Measurements from ENCODE around the gene AGRN. TPM values are rescaled to one million over a fixed set of nuclear protein-coding genes. Genes with fewer than 3 reads are reported as not detected.

Gene AGRN
- polyA plus RNA-seq, 3 donors, result 0.06 to 4.7 (median 0.43) TPM

DNA sequence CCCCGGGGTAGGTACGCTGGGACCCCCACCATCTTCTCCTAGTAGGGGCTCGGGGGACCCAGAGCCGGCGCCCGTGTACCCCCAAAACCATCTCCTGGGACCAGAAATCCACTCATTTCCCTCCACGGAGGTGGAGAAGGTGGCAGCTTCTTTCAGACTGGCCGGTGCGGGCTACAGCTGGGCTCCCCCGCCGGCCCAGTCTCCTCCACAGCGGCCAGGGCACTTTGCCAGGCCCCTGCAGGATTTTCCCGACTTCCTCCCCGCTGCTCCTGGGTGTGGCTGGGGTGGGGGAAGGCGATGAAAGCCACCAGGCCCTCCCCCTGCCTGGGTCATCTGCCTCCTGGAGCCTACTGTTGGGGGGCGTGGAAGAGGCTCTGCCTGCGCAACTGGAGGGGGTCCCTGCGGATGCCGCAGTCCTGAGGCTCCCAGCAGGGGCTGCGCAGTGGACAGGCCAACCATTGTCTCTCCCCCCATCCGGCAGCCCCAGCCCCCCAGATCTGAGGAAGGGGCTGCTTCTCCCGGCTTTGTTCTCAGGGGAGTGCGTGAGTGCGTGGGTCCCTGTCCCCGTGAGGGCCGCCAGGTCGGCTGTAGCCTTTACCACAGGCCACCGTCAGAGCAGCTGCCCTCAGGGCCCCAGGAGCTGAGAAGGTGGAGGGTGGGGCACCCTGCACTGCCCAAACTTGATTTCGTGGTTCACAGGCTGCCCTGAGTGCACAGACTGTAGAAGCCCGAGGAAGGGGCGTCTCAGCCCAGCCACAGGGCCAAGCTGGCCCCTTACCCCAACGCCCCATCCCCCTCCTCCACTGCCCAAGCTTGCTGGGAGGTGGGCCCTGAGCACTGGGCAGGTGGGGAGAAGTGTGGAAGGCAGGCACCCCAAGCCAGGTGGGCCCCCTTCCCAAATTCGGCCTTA is 1.3 kb downstream of the AGRN start:
- H3K79me2 ChIP-seq (ENCODE audit: insufficient read depth, low read length), result no peaks in the 10 kb centered on the region

DNA sequence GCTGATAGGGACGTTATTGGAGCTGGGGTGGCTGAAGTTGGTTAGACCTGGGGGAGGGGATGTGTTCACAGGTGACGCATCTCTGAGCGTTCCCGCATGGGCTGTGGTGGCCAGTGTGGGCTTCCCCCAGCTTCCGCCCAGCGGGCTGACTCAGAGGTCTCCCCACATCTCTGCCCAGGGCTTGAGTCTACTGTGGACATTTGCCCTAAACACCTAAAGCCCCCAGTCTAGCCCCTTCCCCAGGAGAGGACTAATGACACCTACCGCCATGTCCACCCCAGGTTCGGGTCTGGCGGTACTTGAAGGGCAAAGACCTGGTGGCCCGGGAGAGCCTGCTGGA is 2.0 kb downstream of the AGRN start:
- Mint-ChIP-seq H3K27ac (no peak overlapping the region), H3K27me3 (ENCODE audit: low read depth in 3 of 3) (peaks cover 33 to 46% (median 40%) of the 10 kb centered on the region in 3 donors), H3K4me1 (peaks cover 6% of the 10 kb centered on the region), H3K36me3 (no peaks in the 10 kb centered on the region), H3K4me3 (peak overlapping the region in 1 of 2 donors; percentile 67), H3K9me3 (peaks cover 0 to 6% (median 0%) of the 10 kb centered on the region in 7 donors)
- DNase-seq, result peak in 1 of 3 donors; percentile 48
- Histone ChIP-seq H3K4me2 (replicated peaks; ENCODE audit: extremely low read depth, low read length, poor library complexity, severe bottlenecking) (no peak overlapping the region), H3K27ac (ENCODE audit: low read depth in 1 of 2, low read length in 2 of 2) (no peak overlapping the region), H4K20me1 (ENCODE audit: insufficient read depth, low read length) (no peaks in the 10 kb centered on the region), H3K4me1 (ENCODE audit: control insufficient read depth in 1 of 2, insufficient read depth in 2 of 2, low read length in 2 of 2) (peaks cover 11 to 21% of the 10 kb centered on the region in 2 donors), H3K27me3 (ENCODE audit: control insufficient read depth in 2 of 2, insufficient read depth in 2 of 2, low read length in 2 of 2) (peaks cover 7 to 41% of the 10 kb centered on the region in 2 donors), H2AFZ (ENCODE audit: insufficient read depth, low read depth, low read length, poor library complexity, severe bottlenecking) (no peak overlapping the region), H3K9me3 (replicated peaks in 1 of 2; ENCODE audit: control insufficient read depth in 1 of 2, insufficient read depth in 1 of 2, low read length in 2 of 2) (no peaks in the 10 kb centered on the region), H3K36me3 (replicated peaks in 1 of 2; ENCODE audit: control insufficient read depth in 1 of 2, insufficient read depth in 2 of 2, low read length in 2 of 2) (no peaks in the 10 kb centered on the region), H3K79me2 (ENCODE audit: insufficient read depth, low read length) (no peaks in the 10 kb centered on the region), H3K4me3 (replicated peaks in 1 of 3; ENCODE audit: low read depth in 2 of 3, low read length in 3 of 3) (no peak overlapping the region), H3K9ac (ENCODE audit: insufficient read depth, low read length, poor library complexity, severe bottlenecking) (no peak overlapping the region)
- intact Hi-C loops (cut with micrococcal nuclease), result loop anchor here in 1 of 2 donors (5.0 kb wide), 1 partner anchor 35 kb away; no protein-coding TSS in a partner anchor
- 98% methylated on average over 5 of the region's 10 CpGs for WGBS (ENCODE audit: insufficient coverage)
- TF ChIP-seq, protein P1, sequence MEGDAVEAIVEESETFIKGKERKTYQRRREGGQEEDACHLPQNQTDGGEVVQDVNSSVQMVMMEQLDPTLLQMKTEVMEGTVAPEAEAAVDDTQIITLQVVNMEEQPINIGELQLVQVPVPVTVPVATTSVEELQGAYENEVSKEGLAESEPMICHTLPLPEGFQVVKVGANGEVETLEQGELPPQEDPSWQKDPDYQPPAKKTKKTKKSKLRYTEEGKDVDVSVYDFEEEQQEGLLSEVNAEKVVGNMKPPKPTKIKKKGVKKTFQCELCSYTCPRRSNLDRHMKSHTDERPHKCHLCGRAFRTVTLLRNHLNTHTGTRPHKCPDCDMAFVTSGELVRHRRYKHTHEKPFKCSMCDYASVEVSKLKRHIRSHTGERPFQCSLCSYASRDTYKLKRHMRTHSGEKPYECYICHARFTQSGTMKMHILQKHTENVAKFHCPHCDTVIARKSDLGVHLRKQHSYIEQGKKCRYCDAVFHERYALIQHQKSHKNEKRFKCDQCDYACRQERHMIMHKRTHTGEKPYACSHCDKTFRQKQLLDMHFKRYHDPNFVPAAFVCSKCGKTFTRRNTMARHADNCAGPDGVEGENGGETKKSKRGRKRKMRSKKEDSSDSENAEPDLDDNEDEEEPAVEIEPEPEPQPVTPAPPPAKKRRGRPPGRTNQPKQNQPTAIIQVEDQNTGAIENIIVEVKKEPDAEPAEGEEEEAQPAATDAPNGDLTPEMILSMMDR (IDR thresholded peaks at IDR 0.05), result no peak

More for the DNA sequence above, 1.3 kb downstream of the AGRN start:
- Mint-ChIP-seq H3K4me1 (peaks cover 6% of the 10 kb centered on the region), H3K27ac (no peak overlapping the region), H3K27me3 (ENCODE audit: low read depth in 3 of 3) (peaks cover 33 to 45% (median 40%) of the 10 kb centered on the region in 3 donors), H3K9me3 (peaks cover 0 to 6% (median 0%) of the 10 kb centered on the region in 7 donors), H3K36me3 (no peaks in the 10 kb centered on the region), H3K4me3 (peak overlapping the region in 1 of 2 donors; percentile 72)
- peak in 1 of 3 donors; percentile 68 for DNase-seq
- Histone ChIP-seq H3K36me3 (replicated peaks in 1 of 2; ENCODE audit: control insufficient read depth in 1 of 2, insufficient read depth in 2 of 2, low read length in 2 of 2) (no peaks in the 10 kb centered on the region), H3K4me2 (replicated peaks; ENCODE audit: extremely low read depth, low read length, poor library complexity, severe bottlenecking) (peak overlapping the region; percentile 72), H3K4me3 (replicated peaks in 1 of 3; ENCODE audit: low read depth in 2 of 3, low read length in 3 of 3) (peak overlapping the region in 1 of 3 experiments; percentile 69), H3K9ac (ENCODE audit: insufficient read depth, low read length, poor library complexity, severe bottlenecking) (peak overlapping the region; percentile 15), H2AFZ (ENCODE audit: insufficient read depth, low read depth, low read length, poor library complexity, severe bottlenecking) (no peak overlapping the region), H3K27ac (ENCODE audit: low read depth in 1 of 2, low read length in 2 of 2) (no peak overlapping the region), H3K27me3 (ENCODE audit: control insufficient read depth in 2 of 2, insufficient read depth in 2 of 2, low read length in 2 of 2) (peaks cover 7 to 36% of the 10 kb centered on the region in 2 donors), H3K9me3 (replicated peaks in 1 of 2; ENCODE audit: control insufficient read depth in 1 of 2, insufficient read depth in 1 of 2, low read length in 2 of 2) (no peaks in the 10 kb centered on the region), H3K4me1 (ENCODE audit: control insufficient read depth in 1 of 2, insufficient read depth in 2 of 2, low read length in 2 of 2) (peaks cover 11 to 21% of the 10 kb centered on the region in 2 donors), H4K20me1 (ENCODE audit: insufficient read depth, low read length) (no peaks in the 10 kb centered on the region)
- 22% methylated on average over 10 of the region's 33 CpGs for WGBS (ENCODE audit: insufficient coverage)
- intact Hi-C loops (cut with micrococcal nuclease), result loop anchor here in 1 of 2 donors (5.0 kb wide), 1 partner anchor 36 kb away; no protein-coding TSS in a partner anchor
- TF ChIP-seq, protein P1 (IDR thresholded peaks at IDR 0.05), result no peak

All from CD14-positive monocyte (primary cell).